Ovary (tissue), 9 donors: ENCODE measurements around the gene TCF7L1. TPM values are rescaled to one million over a fixed set of nuclear protein-coding genes. Genes with fewer than 3 reads are reported as not detected.
A peak's percentile ranks its signal among the peaks of the same experiment; 100 is the strongest.

Experiments used
- DNase-seq, 5 donors: peaks; one replicate each; pipeline ENCODE4 v3.0.0-alpha.2; 2019 to 2020
- H3K27ac ChIP-seq, 2 donors: fragments of 200-600 bp; one replicate each; pipeline versions ENCODE4 v1.5.1 to v1.8.0; 2019 to 2022
- H3K27me3 ChIP-seq: fragments of 200-600 bp; one replicate; pipeline ENCODE4 v1.8.0; 2022
- H3K36me3 ChIP-seq: fragments of 200-600 bp; sonication (generic); one replicate; pipeline ENCODE4 v1.5.1; 2019
- H3K4me1 ChIP-seq: one replicate; pipeline ENCODE4 v1.8.1; 2013; ENCODE audit warnings: mild to moderate bottlenecking, moderate library complexity; ENCODE audit not compliant: insufficient read depth
- H3K4me3 ChIP-seq: fragments of 200-600 bp; sonication (generic); one replicate; pipeline ENCODE4 v1.5.1; 2017
- H3K9me3 ChIP-seq, 2 donors: fragments of 200-600 bp in 1 of 2; sonication (generic) in 1 of 2; one replicate each; pipeline versions ENCODE4 v1.5.1 to v1.8.1; 2013 to 2019; ENCODE audit warnings: mild to moderate bottlenecking in 1 of 2, moderate library complexity in 1 of 2
- CTCF ChIP-seq, 3 donors: fragments of 450-650 bp in 2 of 3; fragments of 200-600 bp in 1 of 3; IDR thresholded peaks; one replicate each; pipeline versions ENCODE4 v1.5.1 to v1.8.0; 2016 to 2022; ENCODE audit warnings: antibody characterized with exemption in 3 of 3, mild to moderate bottlenecking in 1 of 3
- EP300 ChIP-seq: sonication (generic); formaldehyde crosslinking; IDR thresholded peaks from one replicate; pipeline ENCODE4 v1.6.1; 2017; ENCODE audit warnings: antibody characterized with exemption
- POLR2A ChIP-seq: fragments of 450-650 bp; IDR thresholded peaks from one replicate; pipeline ENCODE4 v1.6.1; 2017; ENCODE audit warnings: antibody characterized with exemption, mild to moderate bottlenecking, moderate library complexity
- WGBS, 3 donors: extraction: QIAGEN DNeasy Blood & Tissue Kit in 1 of 3; methylation state at CpG; one replicate each; pipeline versions ENCODE4 v1.1.5 to v1.1.7; 2013 to 2017; 5-methylcytosine and 5-hydroxymethylcytosine counted together
- intact Hi-C, 4 donors: fragments of 100-400 bp; cut with DNase I; formaldehyde crosslinking; loops; one replicate each; pipeline versions ENCODE4 v1.11.0 to v1.15.1; 2022 to 2023
- polyA plus RNA-seq, 2 donors: library from polyadenylated mRNA; stranded (reverse); fragments of 200-250 nt in 1 of 2; fragments of 350-450 nt in 1 of 2; fragmentation: Illumina TruSeq in 1 of 2; extraction: RNeasy Lipid Tissue Mini Kit (QIAGEN cat#74804) in 1 of 2; gene quantifications; one replicate each; pipeline ENCODE4 v1.2.3, GENCODE V29; 2013 to 2014
- total RNA-seq, 7 donors: library from RNA; depleted of rRNA in 2 of 7; stranded (reverse); fragments of >200 nt in 2 of 7; fragmentation: NEBNext Ultra II Directional in 3 of 7; extraction: Animal tissue kit (Norgen Biotek cat#: 25700) in 3 of 7; gene quantifications; one replicate each; pipeline versions ENCODE4 v1.1.0 to v1.2.4, GENCODE V29; 2016 to 2023
- donor health status: DM: no; HTN: no; CAD: no; lungs with moderate emphysema.
- donor health status: DM: no; HTN: no; CAD: no.
- donor health status: Bipolar disorder and iron deficiency.
- donor health status: DM: yes; HTN: yes; CAD: no.
- donor health status: DM: no; HTN: no; CAD: no.
- donor health status: DM: yes; HTN: yes; CAD: no.

The TCF7L1 gene
- total and polyA plus RNA-seq, 9 donors, result 5.2 to 29.8 (median 23.9) TPM

GRCh38 chr2:85160966-85161960 is 28.1 kb downstream of the TCF7L1 start:
- no peaks in the 10 kb centered on the region for H3K9me3 ChIP-seq
- intact Hi-C loops, result no loop called here
- no peak overlapping the region for H3K4me3 ChIP-seq
- H3K27ac ChIP-seq, result no peak overlapping the region
- WGBS, 3 donors, result 78 to 83% (median 81%) methylated on average over 18 of the region's 18 CpGs
- H3K27me3 ChIP-seq, result no peaks in the 10 kb centered on the region
- no peaks in the 10 kb centered on the region for H3K36me3 ChIP-seq
- no peak for DNase-seq
- peaks cover 38% of the 10 kb centered on the region for H3K4me1 ChIP-seq
- TF ChIP-seq CTCF (IDR thresholded peaks at IDR 0.05) (no peak), EP300 (no peak), POLR2A (no peak)

GRCh38 chr2:85162746-85163301 is 29.6 kb downstream of the TCF7L1 start:
- Histone ChIP-seq H3K27me3 (no peaks in the 10 kb centered on the region), H3K36me3 (no peaks in the 10 kb centered on the region), H3K4me1 (peaks cover 28% of the 10 kb centered on the region), H3K27ac (no peak overlapping the region), H3K4me3 (no peak overlapping the region), H3K9me3 (no peaks in the 10 kb centered on the region)
- DNase-seq, result peak in 4 of 5 donors; percentile 17 to 50 (median 31)
- TF ChIP-seq EP300, result no peak
- TF ChIP-seq CTCF (IDR thresholded peaks at IDR 0.05), result no peak
- 9 to 26% (median 13%) methylated on average over 8 of the region's 8 CpGs for WGBS, 3 donors
- intact Hi-C loops, result no loop called here

GRCh38 chr2:85163675-85164074 is 30.5 kb downstream of the TCF7L1 start:
- Histone ChIP-seq H3K36me3 (no peaks in the 10 kb centered on the region), H3K9me3 (no peaks in the 10 kb centered on the region), H3K27ac (no peak overlapping the region), H3K4me1 (peaks cover 23% of the 10 kb centered on the region), H3K4me3 (no peak overlapping the region), H3K27me3 (no peaks in the 10 kb centered on the region)
- intact Hi-C loops, result no loop called here
- WGBS, 3 donors, result 68 to 84% (median 81%) methylated on average over 3 of the region's 3 CpGs
- DNase-seq, result no peak
- no peak for TF ChIP-seq CTCF (IDR thresholded peaks at IDR 0.05)
- no peak for TF ChIP-seq EP300
- no peak for TF ChIP-seq POLR2A

- H3K27me3 ChIP-seq, result no peaks in the 10 kb centered on the region
- no peak for DNase-seq
- WGBS, 3 donors, result 56 to 62% (median 60%) methylated on average over 8 of the region's 8 CpGs
- TF ChIP-seq EP300 (no peak), CTCF (IDR thresholded peaks at IDR 0.05) (no peak), POLR2A (no peak)
- no peak overlapping the region for H3K27ac ChIP-seq
- intact Hi-C loops, result no loop called here
- H3K4me1 ChIP-seq, result peaks cover 21% of the 10 kb centered on the region
- H3K36me3 ChIP-seq, result no peaks in the 10 kb centered on the region
- no peak overlapping the region for H3K4me3 ChIP-seq
- no peaks in the 10 kb centered on the region for H3K9me3 ChIP-seq
These were observed 31.0 kb downstream of the TCF7L1 start for GRCh38 chr2:85164145-85164569.
